Stimulated activated CD8-positive, alpha-beta memory T cell treated with anti-CD3 and anti-CD28 coated beads, Interleukin-4, amount 100 ng/mL, for 4 hours (primary cell): ENCODE measurements around the gene PPP1R13B.
A peak's percentile ranks its signal among the peaks of the same experiment; 100 is the strongest.

Experiments
- DNase-seq, 2 donors: peaks; one replicate each; pipeline ENCODE4 v3.0.0-alpha.2; 2020; ENCODE audit warnings: low read depth in 2 of 2, low spot score in 1 of 2

The PPP1R13B gene

GRCh38 chr14:103881268-103882201 lies 34.2 kb upstream of the PPP1R13B start:
- no peak for DNase-seq

DNA sequence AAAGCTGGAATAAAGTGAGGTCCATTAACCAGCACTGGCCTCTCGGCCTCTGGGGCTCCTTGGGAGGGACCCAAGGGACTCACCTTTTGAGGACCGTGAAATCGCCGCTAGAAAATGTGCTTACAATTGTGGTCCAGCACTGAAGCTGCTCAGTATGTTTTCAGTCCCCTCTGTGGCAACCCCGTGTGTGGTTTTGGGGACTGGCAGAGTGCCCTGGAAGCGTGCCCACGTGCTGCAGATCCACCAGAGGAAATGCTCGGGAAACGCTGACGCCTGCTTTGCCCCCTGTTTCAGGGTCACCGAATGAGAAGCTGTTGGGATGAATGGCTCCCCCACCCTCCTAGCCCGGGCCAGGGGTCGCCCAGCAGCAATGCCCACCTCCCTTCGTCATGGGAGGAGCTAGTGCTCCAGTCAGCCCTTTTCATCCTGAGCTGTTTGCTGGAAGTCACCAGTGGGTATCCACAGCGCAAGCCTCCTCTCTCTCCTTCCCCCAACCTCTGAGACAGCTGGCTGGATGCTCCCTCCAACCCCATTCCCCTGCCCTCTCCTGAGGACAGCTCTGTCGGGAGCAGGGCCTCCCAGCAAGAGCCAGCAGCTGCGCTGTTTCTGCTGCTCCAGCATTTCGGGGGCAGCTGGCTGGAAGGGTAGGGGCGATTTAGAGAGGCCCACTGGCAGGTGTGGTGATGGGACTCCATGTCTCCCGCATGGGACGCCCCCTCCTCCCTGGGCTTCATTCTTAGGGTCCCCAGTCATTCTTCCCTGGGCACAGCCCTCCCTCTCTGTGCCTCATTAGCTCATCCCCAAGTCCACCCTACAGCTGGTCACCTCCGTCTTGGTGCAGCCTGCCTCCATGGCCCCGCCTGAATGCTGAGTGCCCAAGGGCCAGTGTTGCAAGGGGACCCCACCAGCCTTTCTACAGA lies 33.2 kb upstream of the PPP1R13B start:
- DNase-seq, result no peak

- DNase-seq, result no peak
These were observed 32.4 kb upstream of the PPP1R13B start for GRCh38 chr14:103879570-103880347.

- DNase-seq, result no peak
These were observed 31.8 kb upstream of the PPP1R13B start for GRCh38 chr14:103879118-103879569.

- no peak for DNase-seq
These were observed 30.8 kb upstream of the PPP1R13B start for GRCh38 chr14:103878180-103878579.

GRCh38 chr14:103875010-103875409 lies 27.6 kb upstream of the PPP1R13B start:
- DNase-seq, result no peak

- DNase-seq, result no peak
These were observed 25.2 kb upstream of the PPP1R13B start for GRCh38 chr14:103872481-103873113.

- DNase-seq, result peak; percentile 50 to 54
These were observed 24.5 kb upstream of the PPP1R13B start for GRCh38 chr14:103871596-103872480.

DNA sequence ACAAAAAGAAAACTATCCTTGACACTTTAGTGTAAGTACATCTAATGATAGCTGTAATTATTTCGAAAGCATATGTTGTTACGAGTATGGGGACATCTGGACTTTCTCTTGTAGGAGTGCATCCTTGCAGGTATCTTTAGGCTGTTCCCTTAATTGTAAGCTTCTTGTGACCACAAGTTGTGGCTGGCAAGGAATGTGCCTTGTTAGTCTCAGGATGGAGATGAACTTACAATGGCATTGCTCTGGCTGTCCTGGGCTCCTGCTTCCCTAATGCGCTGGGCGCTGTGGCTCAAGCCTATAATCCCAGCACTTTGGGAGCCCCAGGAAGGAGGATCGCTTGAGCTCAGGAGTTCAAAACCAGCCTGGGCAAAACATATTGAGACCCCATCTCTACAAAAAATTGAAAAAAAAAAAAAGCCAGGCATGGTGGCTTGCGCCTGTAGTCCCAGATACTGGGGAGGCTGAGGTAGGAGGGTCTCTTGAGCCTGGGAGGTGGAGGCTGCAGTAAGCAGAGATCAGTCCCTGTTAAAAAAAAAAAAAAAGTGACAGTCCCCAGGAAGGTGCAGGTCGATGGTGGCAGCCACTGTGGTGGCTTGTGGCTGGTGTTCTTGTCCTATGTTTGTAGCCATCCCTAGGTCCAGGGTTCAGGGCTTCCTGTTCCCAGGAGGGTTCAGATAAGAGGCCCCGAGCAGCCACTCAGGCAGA lies 23.7 kb upstream of the PPP1R13B start:
- DNase-seq, result no peak

- no peak for DNase-seq
These were observed 22.9 kb upstream of the PPP1R13B start for GRCh38 chr14:103870144-103870876.

DNA sequence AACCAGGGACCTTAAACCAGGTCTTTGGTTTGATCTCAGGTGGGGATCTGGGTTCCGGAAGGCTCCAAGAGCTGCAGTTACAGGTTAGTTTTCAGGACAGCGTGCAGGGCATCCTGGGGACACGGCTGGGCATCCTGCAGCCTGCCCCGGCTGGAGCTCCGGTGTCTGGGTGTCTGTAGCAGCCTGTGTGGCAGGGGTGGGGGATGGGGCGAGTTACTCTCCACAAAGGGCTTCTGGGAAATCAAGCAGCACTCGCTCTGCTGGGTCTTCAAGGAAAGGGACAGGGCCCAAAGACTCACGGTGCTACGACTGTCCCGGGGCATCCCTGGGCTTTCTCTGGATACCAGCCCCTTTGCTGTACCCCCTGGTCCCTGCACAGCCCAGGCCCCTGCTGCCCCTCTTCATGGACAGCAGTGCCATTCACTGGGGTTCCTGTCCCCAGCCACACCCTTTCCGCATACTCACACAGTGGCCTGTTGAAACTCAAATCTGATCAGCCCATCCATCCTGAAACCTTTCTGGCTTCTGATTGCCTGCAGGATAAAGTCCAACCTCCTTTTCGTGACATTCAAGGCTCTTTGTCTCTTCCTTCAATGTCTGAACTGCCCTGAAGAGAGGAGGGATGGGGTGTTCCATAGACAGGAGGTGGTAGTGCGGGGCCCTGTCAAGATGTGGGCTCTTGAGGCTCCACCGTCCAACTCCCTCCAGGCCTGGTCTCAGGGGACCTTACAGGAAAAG lies 22.2 kb upstream of the PPP1R13B start:
- no peak for DNase-seq

- DNase-seq, result no peak
These were observed 21.0 kb upstream of the PPP1R13B start for GRCh38 chr14:103868242-103868897.

GRCh38 chr14:103867523-103867953 lies 20.2 kb upstream of the PPP1R13B start:
- no peak for DNase-seq

- no peak for DNase-seq
These were observed 19.6 kb upstream of the PPP1R13B start for GRCh38 chr14:103867020-103867419.

DNA sequence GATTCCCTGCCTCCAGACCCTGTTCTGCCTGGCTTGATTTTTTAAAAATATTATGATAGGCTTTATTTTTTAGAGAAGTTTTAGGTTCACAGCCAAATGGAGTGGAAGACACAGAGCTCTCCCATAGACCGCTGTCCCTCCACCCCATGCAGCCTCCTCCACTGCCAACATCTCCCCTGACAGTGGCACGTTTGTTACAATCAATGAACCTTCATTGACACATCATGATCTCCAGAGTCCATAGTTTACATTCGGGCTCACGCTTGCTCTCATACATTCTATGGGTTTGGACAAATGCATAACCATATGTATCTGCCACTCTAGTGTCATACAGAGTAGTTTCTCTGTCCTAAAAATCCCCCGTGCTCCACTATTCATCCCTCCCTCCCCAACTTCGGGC lies 15.9 kb upstream of the PPP1R13B start:
- DNase-seq, result no peak

- DNase-seq, result no peak
These were observed 15.0 kb upstream of the PPP1R13B start for GRCh38 chr14:103862393-103862782.
